ENCODE results near the gene TFPT. TPM values are rescaled to one million over a fixed set of nuclear protein-coding genes. Genes with fewer than 3 reads are reported as not detected.

TFPT gene
- total and polyA plus RNA-seq, 10 of the 15 experiments (the other 5 are each of a cell fraction or from before 2014, with no cell fraction given) = 1.7 to 40.2 (median 25.6) TPM

DNA sequence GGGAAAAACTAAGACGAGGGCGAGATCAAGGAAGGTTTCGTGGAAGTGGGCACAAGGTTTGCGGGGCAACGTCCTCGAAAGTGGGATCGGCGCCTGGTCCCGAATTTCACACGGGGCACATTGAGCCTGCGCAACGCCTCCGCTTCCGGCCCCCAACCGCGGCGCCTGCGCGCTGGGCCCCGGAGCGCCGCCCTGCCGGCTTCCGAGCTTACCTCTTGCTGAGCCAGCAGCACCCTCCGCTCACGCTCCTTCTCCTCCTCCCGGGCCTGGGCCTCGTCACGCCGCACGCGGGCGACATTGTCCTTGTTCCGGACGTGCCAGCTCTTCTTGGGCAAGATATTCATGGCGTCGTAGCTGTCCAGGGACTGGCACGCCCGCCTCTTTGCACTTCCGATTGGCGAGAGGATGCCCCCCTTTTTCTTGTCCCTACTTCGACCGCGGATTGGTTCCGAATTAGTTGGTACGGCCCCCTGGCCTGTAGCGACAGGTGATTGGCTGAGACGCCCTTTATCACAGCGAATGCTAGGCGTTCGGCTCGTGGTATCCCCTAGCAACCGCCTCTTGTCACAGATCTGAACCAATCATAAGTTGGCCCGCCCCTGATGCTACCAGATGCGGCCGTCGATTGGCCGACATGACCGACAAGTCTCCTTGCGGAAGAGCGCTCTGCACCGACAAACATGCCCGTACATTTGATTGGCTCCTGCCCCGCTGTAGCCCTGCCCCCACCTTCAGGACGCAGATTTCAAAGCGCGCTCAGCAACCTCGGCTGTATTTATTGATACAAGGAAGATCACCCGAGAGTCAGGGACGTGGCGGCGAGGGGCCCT, 44.1 kb upstream of the TFPT start, which contains the start of gene LENG1:
LENG1 (minus strand) TSS at position 370 of the 830 bp plus-strand sequence; CDS start at position 344, 26 bp downstream.
- ChIA-PET POLR2A (interaction anchor here (0.8 to 4.0 kb wide), 5 partner anchors 11 to 44 kb away, joined by 4 to 30 read pairs (median 6); partner anchors contain the start of genes CNOT3, MBOAT7, PRPF31 and TFPT), CTCF (interaction anchor here (0.8 to 2.1 kb wide), 5 partner anchors 8 to 107 kb away, joined by 3 to 15 read pairs (median 4); partner anchors contain the start of gene CNOT3), SMC1A (ENCODE audit: uncharacterized antibody, unreplicated experiment) (interaction anchor here (1.3 to 1.5 kb wide), 2 partner anchors 30 to 231 kb away, joined by 4 read pairs; partner anchors contain the start of gene MBOAT7), RAD21 (ENCODE audit: unreplicated experiment) (interaction anchor here (0.8 to 2.1 kb wide), 4 partner anchors 10 to 30 kb away, joined by 3 to 14 read pairs (median 4); partner anchors contain the start of genes CNOT3 and MBOAT7)
- Histone ChIP-seq H3K9ac (ENCODE audit: control insufficient read depth, insufficient read depth, low read length) (peak within 1 kb of the TSS; percentile 92), H3K4me3 (peak within 1 kb of the TSS; percentile 95), H4K20me1 (ENCODE audit: control insufficient read depth, insufficient read depth) (no peaks in the 10 kb centered on the region), H2AFZ (ENCODE audit: control insufficient read depth, low read depth, low read length) (peak within 1 kb of the TSS; percentile 95), H3K4me1 (ENCODE audit: control insufficient read depth, insufficient read depth, low read length) (peaks cover 4% of the 10 kb centered on the region; the same call in 1 of the 2 replicates), H3K27me3 (replicated peaks in 1 of 2; ENCODE audit: control insufficient read depth in 2 of 2, insufficient read depth in 2 of 2, low read length in 1 of 2) (no peaks in the 10 kb centered on the region), H3K4me2 (ENCODE audit: control insufficient read depth, insufficient read depth) (peak within 1 kb of the TSS; percentile 97), H3K79me2 (ENCODE audit: control insufficient read depth, insufficient read depth, low read length) (peaks cover 8% of the 10 kb centered on the region), H3K36me3 (ENCODE audit: control insufficient read depth in 2 of 2, insufficient read depth in 2 of 2, low read length in 1 of 2) (peaks cover 8 to 11% of the 10 kb centered on the region in 2 experiments; a peak in 3 of 4 replicates), H3K27ac (ENCODE audit: control insufficient read depth, insufficient read depth) (peak within 1 kb of the TSS; percentile 93), H3K9me3 (replicated peaks; ENCODE audit: control insufficient read depth, insufficient read depth, low read length) (no peaks in the 10 kb centered on the region; the same call in 2 of the 3 replicates)
- BruUV-seq (replicated peaks) = no TSS peak
- peak; percentile 99 for DNase-seq (ENCODE audit: low read depth, low spot score)
- ATAC-seq = peak; percentile 95
- FAIRE-seq = peak; percentile 99
- in situ Hi-C loops (cut with MboI) (no loop called here), intact Hi-C loops (cut with micrococcal nuclease; ENCODE audit: unreplicated experiment) (loop anchor here (1.0 kb wide), 2 partner anchors 22 to 31 kb away; partner anchors contain the start of gene CNOT3)
- 1% methylated on average over 68 of the region's 72 CpGs for WGBS (ENCODE audit: insufficient coverage, insufficient replicate concordance, low lambda C conversion rate, missing lambda C conversion rate)
- TF ChIP-seq ELK1 (IDR thresholded peaks at IDR 0.05; ENCODE audit: low read depth, low read length) = peak; percentile 55
- TF ChIP-seq RFX5 (IDR thresholded peaks at IDR 0.05; ENCODE audit: low read depth, low read length) = peak; percentile 90
- peak; percentile 83 for TF ChIP-seq NRF1 (conservative IDR thresholded peaks at IDR 0.05; ENCODE audit: low read depth, low read length)
- TF ChIP-seq MXI1 (IDR thresholded peaks at IDR 0.05; ENCODE audit: low read depth, low read length) = peak; percentile 98
- no peak for TF ChIP-seq HDAC6 (IDR thresholded peaks at IDR 0.05; ENCODE audit: unreplicated experiment)
- TF ChIP-seq, protein P1, sequence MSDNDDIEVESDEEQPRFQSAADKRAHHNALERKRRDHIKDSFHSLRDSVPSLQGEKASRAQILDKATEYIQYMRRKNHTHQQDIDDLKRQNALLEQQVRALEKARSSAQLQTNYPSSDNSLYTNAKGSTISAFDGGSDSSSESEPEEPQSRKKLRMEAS (IDR thresholded peaks at IDR 0.05; ENCODE audit: low read depth, low read length) = no peak; the same call in 1 of the 2 replicates
- no peak; a peak in 1 of 4 replicates for TF ChIP-seq ETV6 (conservative IDR thresholded peaks at IDR 0.05 in 1 of 2, IDR thresholded peaks at IDR 0.05 in 1 of 2; ENCODE audit: borderline replicate concordance in 1 of 2, low read depth in 1 of 2)
- TF ChIP-seq ZNF274 (IDR thresholded peaks at IDR 0.05; ENCODE audit: insufficient read depth, insufficient read length) = no peak
- TF ChIP-seq BMI1 (IDR thresholded peaks at IDR 0.05; ENCODE audit: borderline replicate concordance) = peak; percentile 100
- TF ChIP-seq STAT1 (conservative IDR thresholded peaks at IDR 0.05) = no peak; the same call in 1 of the 2 replicates
- TF ChIP-seq GATAD2B (conservative IDR thresholded peaks at IDR 0.05; ENCODE audit: low read depth) = peak; percentile 7; the same call in 1 of the 2 replicates
- TF ChIP-seq NFIC (IDR thresholded peaks at IDR 0.05; ENCODE audit: low read depth, low read length) = no peak
- no peak for TF ChIP-seq BCL3 (IDR thresholded peaks at IDR 0.05; ENCODE audit: borderline replicate concordance, insufficient read depth, low read depth, low read length, poor library complexity, severe bottlenecking)
- TF ChIP-seq NKRF (conservative IDR thresholded peaks at IDR 0.05) = peak; percentile 99
- peak; percentile 62 for TF ChIP-seq FOXK2 (IDR thresholded peaks at IDR 0.05)

All from GM12878 (cell line).